Mucosa of descending colon (tissue), 3 donors: ENCODE measurements around the gene DNAI2. TPM values are rescaled to one million over a fixed set of nuclear protein-coding genes. Genes with fewer than 3 reads are reported as not detected.

Source experiments
- ATAC-seq: fragments of 200-7000 bp; cut with Tn5 transposase; one replicate; pipeline ENCODE4 v1.9.1; 2020; ENCODE audit warnings: mild to moderate bottlenecking, moderate library complexity
- DNase-seq, 3 donors: peaks; one replicate each; pipeline ENCODE4 v3.0.0-alpha.2; 2020
- H3K36me3 ChIP-seq: fragments of 200-600 bp; one replicate; pipeline ENCODE4 v1.8.0; 2021; ENCODE audit warnings: low read depth, mild to moderate bottlenecking
- H3K4me1 ChIP-seq: fragments of 200-600 bp; one replicate; pipeline ENCODE4 v1.8.0; 2021; ENCODE audit warnings: low read depth, mild to moderate bottlenecking
- H3K4me3 ChIP-seq: fragments of 200-600 bp; one replicate; pipeline ENCODE4 v1.8.0; 2021; ENCODE audit warnings: mild to moderate bottlenecking
- H3K9me3 ChIP-seq: fragments of 200-600 bp; one replicate; pipeline ENCODE4 v1.8.0; 2021; ENCODE audit warnings: mild to moderate bottlenecking
- CTCF ChIP-seq: fragments of 200-600 bp; IDR thresholded peaks from one replicate; pipeline ENCODE4 v1.8.0; 2022; ENCODE audit warnings: antibody characterized with exemption, mild to moderate bottlenecking
- intact Hi-C, 2 donors: fragments of 100-400 bp; cut with DNase I in 1 of 2; cut with micrococcal nuclease in 1 of 2; formaldehyde crosslinking; loops; one replicate each; pipeline versions ENCODE4 v1.11.0 to v1.11.1; 2022; cut with DNase I, micrococcal nuclease
- total RNA-seq, 3 donors: library from RNA; stranded (reverse); fragmentation: NEBNext Ultra II Directional in 2 of 3; extraction: Animal tissue kit (Norgen Biotek cat#: 25700) in 2 of 3; gene quantifications; one replicate each; pipeline versions ENCODE4 v1.2.1 to v1.2.4, GENCODE V29; 2021 to 2023
- donor health status: DM: no; HTN: no; CAD: no; lungs with moderate emphysema.
- donor health status: DM: no; HTN: no; CAD: no.
- donor health status: DM: no; HTN: yes; CAD: no.

DNAI2 gene
- total RNA-seq, 3 donors from 2014 or later: not detected

GRCh38 chr17:74354123-74354522, 80.1 kb downstream of the DNAI2 start:
- TF ChIP-seq CTCF: peak; percentile 60
- no peak overlapping the region for H3K4me3 ChIP-seq
- no peaks in the 10 kb centered on the region for H3K36me3 ChIP-seq
- DNase-seq (peak in 2 of 3 donors; percentile 69 to 77), ATAC-seq (peak; percentile 83)
- intact Hi-C loops: no loop called here
- no peaks in the 10 kb centered on the region for H3K9me3 ChIP-seq
- H3K4me1 ChIP-seq: peaks cover 4% of the 10 kb centered on the region

GRCh38 chr17:74354561-74354960, 80.5 kb downstream of the DNAI2 start:
- ATAC-seq (no peak), DNase-seq (no peak)
- Histone ChIP-seq H3K9me3 (no peaks in the 10 kb centered on the region), H3K4me1 (peaks cover 4% of the 10 kb centered on the region), H3K36me3 (no peaks in the 10 kb centered on the region), H3K4me3 (no peak overlapping the region)
- no peak for TF ChIP-seq CTCF
- intact Hi-C loops: no loop called here

GRCh38 chr17:74355065-74355464, 81.0 kb downstream of the DNAI2 start:
- TF ChIP-seq CTCF: no peak
- no peaks in the 10 kb centered on the region for H3K9me3 ChIP-seq
- DNase-seq (no peak), ATAC-seq (no peak)
- peaks cover 4% of the 10 kb centered on the region for H3K4me1 ChIP-seq
- intact Hi-C loops: no loop called here
- no peak overlapping the region for H3K4me3 ChIP-seq
- no peaks in the 10 kb centered on the region for H3K36me3 ChIP-seq

- H3K4me3 ChIP-seq: no peak overlapping the region
- ATAC-seq (peak; percentile 50), DNase-seq (no peak)
- no peak for TF ChIP-seq CTCF
- H3K4me1 ChIP-seq: peaks cover 4% of the 10 kb centered on the region
- H3K36me3 ChIP-seq: no peaks in the 10 kb centered on the region
- intact Hi-C loops: no loop called here
- no peaks in the 10 kb centered on the region for H3K9me3 ChIP-seq
Measured at GRCh38 chr17:74356646-74357465, 82.8 kb downstream of the DNAI2 start.

- intact Hi-C loops: no loop called here
- Histone ChIP-seq H3K4me3 (no peak overlapping the region), H3K9me3 (no peaks in the 10 kb centered on the region)
Measured at GRCh38 chr17:74357466-74357809, 83.4 kb downstream of the DNAI2 start.

More at GRCh38 chr17:74357466-74357809, 83.4 kb downstream of the DNAI2 start:
- DNase-seq (no peak), ATAC-seq (no peak)
- Histone ChIP-seq H3K36me3 (no peaks in the 10 kb centered on the region), H3K4me1 (peaks cover 4% of the 10 kb centered on the region)
- no peak for TF ChIP-seq CTCF
